GM12878 (cell line): ENCODE results near the gene MT1H. TPM values are rescaled to one million over a fixed set of nuclear protein-coding genes. Genes with fewer than 3 reads are reported as not detected.

Experiments
- BCL3 ChIP-seq: IDR thresholded peaks from 2 replicates; pipeline ENCODE4 v1.6.1; 2011; ENCODE audit warnings: borderline replicate concordance, low read depth, mild to moderate bottlenecking, moderate library complexity, low read length; ENCODE audit not compliant: insufficient read depth, poor library complexity, severe bottlenecking
- CBX5 ChIP-seq: sonication (generic); IDR thresholded peaks from 2 replicates; pipeline ENCODE4 v1.6.1; 2016; ENCODE audit warnings: low read depth, moderate library complexity, mild to moderate bottlenecking, inconsistent platforms
- HSF1 ChIP-seq: fragments of 150-350 bp; IDR thresholded peaks from 2 replicates; pipeline ENCODE4 v1.6.1; 2014; ENCODE audit warnings: mild to moderate bottlenecking, low read depth, low read length
- MTA3 ChIP-seq: IDR thresholded peaks from 2 replicates; pipeline ENCODE4 v1.6.1; 2012; ENCODE audit warnings: low read length, inconsistent platforms, borderline replicate concordance
- NR2C2 ChIP-seq: IDR thresholded peaks from 2 replicates; pipeline ENCODE4 v1.6.1; 2011; ENCODE audit warnings: borderline replicate concordance, low read depth; ENCODE audit not compliant: control insufficient read depth, insufficient read length
- POU2F2 ChIP-seq: IDR thresholded peaks from 3 replicates; pipeline ENCODE4 v1.6.1; 2011; ENCODE audit warnings: low read depth, mild to moderate bottlenecking, low read length, borderline replicate concordance
- RBBP5 ChIP-seq: fragments of 200-600 bp; sonication (generic); conservative IDR thresholded peaks from 2 replicates; pipeline ENCODE4 v1.6.1; 2016
- SIX5 ChIP-seq: IDR thresholded peaks from 2 replicates; pipeline ENCODE4 v1.6.1; 2011; ENCODE audit warnings: mild to moderate bottlenecking, low read depth, low read length, moderate library complexity; ENCODE audit not compliant: severe bottlenecking
- SKIL ChIP-seq: fragments of 450-650 bp; IDR thresholded peaks from 2 replicates; pipeline ENCODE4 v1.6.1; 2017; ENCODE audit warnings: mild to moderate bottlenecking, low read depth, inconsistent platforms; ENCODE audit not compliant: poor library complexity, severe bottlenecking
- YY1 ChIP-seq: IDR thresholded peaks from 2 replicates; pipeline ENCODE4 v1.6.1; 2011; ENCODE audit warnings: low read depth, mild to moderate bottlenecking, low read length
- ZBTB33 ChIP-seq: fragments of 450-650 bp; IDR thresholded peaks from 2 replicates; pipeline ENCODE4 v1.6.1; 2017; ENCODE audit warnings: mild to moderate bottlenecking
- ZNF217 ChIP-seq: fragments of 450-650 bp; IDR thresholded peaks from 2 replicates; pipeline ENCODE4 v1.6.1; 2017; ENCODE audit warnings: antibody characterized with exemption, mild to moderate bottlenecking
- polyA plus RNA-seq, 11 experiments: library from polyadenylated mRNA; depleted of rRNA in 4 of 11; unstranded in 6 of 11; stranded (reverse) in 5 of 11; fragments of >200 nt; fragmentation: Nextera tagmentation in 4 of 11; fragmentation: Illumina TruSeq in 1 of 11; extraction: Ambion mirVana in 4 of 11; extraction: Trizol in 1 of 11; gene quantifications; 1 replicate in 1 of 11; 2 replicates in 10 of 11; pipeline versions ENCODE4 v1.2.1 to v1.2.3, GENCODE V29; 2011 to 2016; ENCODE audit warnings: inconsistent platforms in 2 of 11, missing spikeins in 2 of 11, low read depth in 1 of 11
- total RNA-seq, 4 experiments: library from RNA; depleted of rRNA in 3 of 4; stranded (reverse); fragments of >200 nt in 3 of 4; fragmentation: Illumina TruSeq in 1 of 4; extraction: Trizol in 1 of 4; gene quantifications; 2 replicates each; pipeline versions ENCODE4 v1.2.1 to v1.2.3, GENCODE V29; 2013 to 2021

Gene MT1H
- total and polyA plus RNA-seq, 10 of the 15 experiments (the other 5 are each of a cell fraction or from before 2014, with no cell fraction given) = 0.40 to 6.0 (median 1.1) TPM; not detected in 2

GRCh38 chr16:56669840-56670619 lies 416 bp downstream of the MT1H start (continued):
- no peak for TF ChIP-seq SKIL
- no peak for TF ChIP-seq HSF1
- no peak for TF ChIP-seq SIX5
- TF ChIP-seq NR2C2 = no peak
- no peak for TF ChIP-seq MTA3
- TF ChIP-seq ZNF217 = no peak
- no peak for TF ChIP-seq YY1
- TF ChIP-seq BCL3 = no peak
- TF ChIP-seq CBX5 = no peak
- no peak for TF ChIP-seq RBBP5
- no peak for TF ChIP-seq ZBTB33
- TF ChIP-seq POU2F2 = no peak
